Measurements from ENCODE around the gene PCDH8. TPM values are rescaled to one million over a fixed set of nuclear protein-coding genes. Genes with fewer than 3 reads are reported as not detected.

PCDH8 gene
- polyA plus RNA-seq, 1 of the 3 experiments (the other 2 are of a cell fraction), result not detected

- Histone ChIP-seq H3K4me1 (ENCODE audit: control insufficient read depth in 1 of 2, insufficient read depth in 2 of 2, low read depth in 1 of 2, low read length in 1 of 2) (peaks cover 3 to 7% of the 10 kb centered on the region in 2 experiments), H3K4me3 (ENCODE audit: low read depth in 2 of 2, low read length in 1 of 2) (no peak overlapping the region), H3K4me2 (no peak overlapping the region), H3K9me3 (no peaks in the 10 kb centered on the region), H2AFZ (ENCODE audit: low read depth) (no peak overlapping the region), H3K36me3 (replicated peaks in 1 of 2; ENCODE audit: control insufficient read depth in 1 of 2, insufficient read depth in 2 of 2, low read length in 1 of 2) (no peaks in the 10 kb centered on the region), H3K9me2 (no peaks in the 10 kb centered on the region), H3F3A (replicated peaks; ENCODE audit: insufficient read depth) (peaks cover 8% of the 10 kb centered on the region), H3K27ac (ENCODE audit: low read depth in 2 of 2, low read length in 1 of 2) (no peak overlapping the region), H3K27me3 (ENCODE audit: insufficient read depth) (no peaks in the 10 kb centered on the region), H3K9ac (no peak overlapping the region), H3K79me2 (ENCODE audit: insufficient read depth) (no peaks in the 10 kb centered on the region), H4K20me1 (ENCODE audit: insufficient read depth) (no peaks in the 10 kb centered on the region)
- 18% methylated on average over 4 of the region's 4 CpGs for WGBS (ENCODE audit: low lambda C conversion rate)
- ChIA-PET POLR2A (no interaction called here), CTCF (interaction anchor here (1.0 to 1.7 kb wide), 3 partner anchors 34 to 147 kb away, joined by 3 to 8 read pairs (median 5); no protein-coding TSS in a partner anchor)
- TF ChIP-seq, protein P1, sequence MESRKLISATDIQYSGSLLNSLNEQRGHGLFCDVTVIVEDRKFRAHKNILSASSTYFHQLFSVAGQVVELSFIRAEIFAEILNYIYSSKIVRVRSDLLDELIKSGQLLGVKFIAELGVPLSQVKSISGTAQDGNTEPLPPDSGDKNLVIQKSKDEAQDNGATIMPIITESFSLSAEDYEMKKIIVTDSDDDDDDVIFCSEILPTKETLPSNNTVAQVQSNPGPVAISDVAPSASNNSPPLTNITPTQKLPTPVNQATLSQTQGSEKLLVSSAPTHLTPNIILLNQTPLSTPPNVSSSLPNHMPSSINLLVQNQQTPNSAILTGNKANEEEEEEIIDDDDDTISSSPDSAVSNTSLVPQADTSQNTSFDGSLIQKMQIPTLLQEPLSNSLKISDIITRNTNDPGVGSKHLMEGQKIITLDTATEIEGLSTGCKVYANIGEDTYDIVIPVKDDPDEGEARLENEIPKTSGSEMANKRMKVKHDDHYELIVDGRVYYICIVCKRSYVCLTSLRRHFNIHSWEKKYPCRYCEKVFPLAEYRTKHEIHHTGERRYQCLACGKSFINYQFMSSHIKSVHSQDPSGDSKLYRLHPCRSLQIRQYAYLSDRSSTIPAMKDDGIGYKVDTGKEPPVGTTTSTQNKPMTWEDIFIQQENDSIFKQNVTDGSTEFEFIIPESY (IDR thresholded peaks at IDR 0.05; ENCODE audit: borderline replicate concordance, low read depth), result no peak
- TF ChIP-seq RCOR1 (IDR thresholded peaks at IDR 0.05; ENCODE audit: low read length) (no peak), USF1 (IDR thresholded peaks at IDR 0.05; ENCODE audit: borderline replicate concordance, low read depth) (no peak), TAF1 (IDR thresholded peaks at IDR 0.05; ENCODE audit: borderline replicate concordance, low read depth, low read length) (no peak)
- TF ChIP-seq, protein P2, sequence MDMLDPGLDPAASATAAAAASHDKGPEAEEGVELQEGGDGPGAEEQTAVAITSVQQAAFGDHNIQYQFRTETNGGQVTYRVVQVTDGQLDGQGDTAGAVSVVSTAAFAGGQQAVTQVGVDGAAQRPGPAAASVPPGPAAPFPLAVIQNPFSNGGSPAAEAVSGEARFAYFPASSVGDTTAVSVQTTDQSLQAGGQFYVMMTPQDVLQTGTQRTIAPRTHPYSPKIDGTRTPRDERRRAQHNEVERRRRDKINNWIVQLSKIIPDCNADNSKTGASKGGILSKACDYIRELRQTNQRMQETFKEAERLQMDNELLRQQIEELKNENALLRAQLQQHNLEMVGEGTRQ (IDR thresholded peaks at IDR 0.05; ENCODE audit: borderline replicate concordance, low read depth, low read length), result no peak
- no peak for DNase-seq
These were observed 36.6 kb downstream of the PCDH8 start for GRCh38 chr13:52811841-52812240.

DNA sequence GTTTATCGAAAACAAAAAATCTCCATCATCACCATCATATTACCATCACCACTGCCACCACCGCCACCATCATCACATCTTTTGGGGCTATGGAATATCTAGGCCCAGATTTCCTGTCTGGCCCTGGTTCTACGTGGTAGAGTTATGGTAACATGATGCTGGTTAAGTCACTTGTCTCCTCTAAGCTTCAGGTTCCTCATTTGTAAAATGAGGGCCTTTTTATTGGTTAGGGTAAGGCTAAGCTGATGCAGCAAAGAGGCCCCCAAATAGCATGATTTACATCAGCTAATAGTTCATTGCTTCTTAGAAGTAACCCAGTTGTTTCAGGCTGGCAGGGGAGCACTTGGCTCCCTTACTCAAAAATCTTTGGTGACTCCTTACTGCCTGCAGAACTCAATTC lies 37.9 kb downstream of the PCDH8 start:
- Histone ChIP-seq H3K79me2 (ENCODE audit: insufficient read depth) (no peaks in the 10 kb centered on the region), H3K9me3 (no peaks in the 10 kb centered on the region), H2AFZ (ENCODE audit: low read depth) (no peak overlapping the region), H3K27ac (ENCODE audit: low read depth in 2 of 2, low read length in 1 of 2) (no peak overlapping the region), H3K36me3 (replicated peaks in 1 of 2; ENCODE audit: control insufficient read depth in 1 of 2, insufficient read depth in 2 of 2, low read length in 1 of 2) (no peaks in the 10 kb centered on the region), H3K4me1 (ENCODE audit: control insufficient read depth in 1 of 2, insufficient read depth in 2 of 2, low read depth in 1 of 2, low read length in 1 of 2) (peaks cover 3 to 7% of the 10 kb centered on the region in 2 experiments), H3F3A (replicated peaks; ENCODE audit: insufficient read depth) (peaks cover 8% of the 10 kb centered on the region), H3K9me2 (no peaks in the 10 kb centered on the region), H3K27me3 (ENCODE audit: insufficient read depth) (no peaks in the 10 kb centered on the region; the same call in 1 of the 2 replicates), H3K4me2 (no peak overlapping the region), H3K4me3 (ENCODE audit: low read depth in 2 of 2, low read length in 1 of 2) (no peak overlapping the region), H3K9ac (no peak overlapping the region), H4K20me1 (ENCODE audit: insufficient read depth) (no peaks in the 10 kb centered on the region)
- CTCF ChIA-PET, result interaction anchor here (1.2 to 1.7 kb wide), 2 partner anchors 102 to 145 kb away, joined by 3 to 8 read pairs; no protein-coding TSS in a partner anchor
- TF ChIP-seq FOSL2 (IDR thresholded peaks at IDR 0.05; ENCODE audit: borderline replicate concordance, low read depth) (no peak), POLR2AphosphoS5 (IDR thresholded peaks at IDR 0.05; ENCODE audit: low read depth, low read length) (no peak), IRF3 (IDR thresholded peaks at IDR 0.05; ENCODE audit: low read depth, low read length) (no peak), TCF12 (IDR thresholded peaks at IDR 0.05) (no peak), SIN3A (IDR thresholded peaks at IDR 0.05; ENCODE audit: borderline replicate concordance, low read depth, low read length) (no peak), CTCF (IDR thresholded peaks at IDR 0.05) (no peak), GATA2 (CRISPR knock-in tag; IDR thresholded peaks at IDR 0.05) (no peak), RXRA (IDR thresholded peaks at IDR 0.05; ENCODE audit: borderline replicate concordance, low read depth) (no peak), MXI1 (IDR thresholded peaks at IDR 0.05; ENCODE audit: low read depth, low read length) (no peak), ELF1 (IDR thresholded peaks at IDR 0.05) (no peak), NFIC (IDR thresholded peaks at IDR 0.05; ENCODE audit: borderline replicate concordance) (no peak), JUND (IDR thresholded peaks at IDR 0.05) (no peak), NRF1 (IDR thresholded peaks at IDR 0.05; ENCODE audit: low read depth, low read length) (no peak), EZH2phosphoT487 (IDR thresholded peaks at IDR 0.05; ENCODE audit: borderline replicate concordance, low read depth) (no peak)
- TF ChIP-seq, protein P1 (IDR thresholded peaks at IDR 0.05; ENCODE audit: borderline replicate concordance, low read depth), result no peak
- 61% methylated on average over 3 of the region's 3 CpGs for WGBS (ENCODE audit: low lambda C conversion rate)
- POLR2A ChIA-PET, result no interaction called here
- no peak for DNase-seq

Measured in SK-N-SH (cell line).